ENCODE results near the gene GTF2H4. TPM values are rescaled to one million over a fixed set of nuclear protein-coding genes. Genes with fewer than 3 reads are reported as not detected.

Gene GTF2H4
- polyA plus RNA-seq, 1 donor, result 24.4 TPM

GRCh38 chr6:30957716-30958115, 49.7 kb downstream of the GTF2H4 start:
- Histone ChIP-seq H3K36me3 (ENCODE audit: control insufficient read depth, insufficient read depth, low read length) (no peaks in the 10 kb centered on the region), H3K4me3 (ENCODE audit: low read length) (no peak overlapping the region), H3K27ac (ENCODE audit: low read length) (no peak overlapping the region), H3K4me1 (ENCODE audit: control insufficient read depth, insufficient read depth, low read length) (peaks cover 11% of the 10 kb centered on the region), H3K9me3 (ENCODE audit: control insufficient read depth, low read depth, low read length) (no peaks in the 10 kb centered on the region), H3K27me3 (ENCODE audit: control insufficient read depth, insufficient read depth, low read length) (peaks cover 39% of the 10 kb centered on the region)
- 80% methylated on average over 1 of the region's 2 CpGs for WGBS (ENCODE audit: insufficient coverage, low lambda C conversion rate)
- no peak for DNase-seq

GRCh38 chr6:30960907-30961673, 53.1 kb downstream of the GTF2H4 start:
- no peak overlapping the region for H3K4me3 ChIP-seq (ENCODE audit: low read length)
- DNase-seq, result no peak
- H3K27ac ChIP-seq (ENCODE audit: low read length), result no peak overlapping the region
- H3K36me3 ChIP-seq (ENCODE audit: control insufficient read depth, insufficient read depth, low read length), result no peaks in the 10 kb centered on the region
- no peaks in the 10 kb centered on the region for H3K9me3 ChIP-seq (ENCODE audit: control insufficient read depth, low read depth, low read length)
- 89% methylated on average over 1 of the region's 9 CpGs for WGBS (ENCODE audit: insufficient coverage, low lambda C conversion rate)
- peaks cover 4% of the 10 kb centered on the region for H3K4me1 ChIP-seq (ENCODE audit: control insufficient read depth, insufficient read depth, low read length)
- peaks cover 31% of the 10 kb centered on the region for H3K27me3 ChIP-seq (ENCODE audit: control insufficient read depth, insufficient read depth, low read length)

DNA sequence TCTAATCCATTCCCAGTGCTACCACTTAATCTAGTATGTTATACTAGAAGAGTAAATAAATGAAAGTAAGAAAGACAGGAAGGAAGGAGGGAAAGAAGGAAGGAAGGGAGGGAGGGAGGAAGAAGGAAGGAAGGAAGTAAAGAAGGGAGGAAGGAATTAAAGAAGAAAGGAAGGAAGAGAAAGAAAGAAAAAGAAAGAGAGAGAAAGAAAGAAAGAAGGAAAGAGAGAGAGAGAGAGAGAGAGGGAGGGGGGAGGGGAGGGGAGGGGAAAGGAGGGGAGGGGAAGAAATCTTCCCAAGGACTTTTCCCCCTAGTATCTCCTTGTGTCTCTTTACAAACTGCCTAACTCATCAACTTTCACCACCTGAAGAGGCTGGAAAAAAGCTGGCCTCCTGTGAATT, 54.7 kb downstream of the GTF2H4 start:
- Histone ChIP-seq H3K36me3 (ENCODE audit: control insufficient read depth, insufficient read depth, low read length) (no peaks in the 10 kb centered on the region), H3K27ac (ENCODE audit: low read length) (no peak overlapping the region), H3K4me3 (ENCODE audit: low read length) (no peak overlapping the region), H3K9me3 (ENCODE audit: control insufficient read depth, low read depth, low read length) (no peaks in the 10 kb centered on the region), H3K4me1 (ENCODE audit: control insufficient read depth, insufficient read depth, low read length) (no peaks in the 10 kb centered on the region), H3K27me3 (ENCODE audit: control insufficient read depth, insufficient read depth, low read length) (peaks cover 25% of the 10 kb centered on the region)
- DNase-seq, result no peak

GRCh38 chr6:30963641-30964040, 55.6 kb downstream of the GTF2H4 start:
- Histone ChIP-seq H3K4me3 (ENCODE audit: low read length) (no peak overlapping the region), H3K4me1 (ENCODE audit: control insufficient read depth, insufficient read depth, low read length) (no peaks in the 10 kb centered on the region), H3K36me3 (ENCODE audit: control insufficient read depth, insufficient read depth, low read length) (no peaks in the 10 kb centered on the region), H3K27me3 (ENCODE audit: control insufficient read depth, insufficient read depth, low read length) (peaks cover 22% of the 10 kb centered on the region), H3K9me3 (ENCODE audit: control insufficient read depth, low read depth, low read length) (no peaks in the 10 kb centered on the region), H3K27ac (ENCODE audit: low read length) (no peak overlapping the region)
- WGBS (ENCODE audit: insufficient coverage, low lambda C conversion rate), result no CpG with 5 or more reads among the region's 6 CpGs
- no peak for DNase-seq

Other genes starting within 250 kb of the GTF2H4 start
- gene DHX16, start 235.2 kb upstream of the GTF2H4 start, polyA plus RNA-seq, result 48.5 TPM
- 23.0 TPM for gene PPP1R18, start 221.6 kb upstream of the GTF2H4 start, polyA plus RNA-seq
- 16.5 TPM for gene NRM, start 217.2 kb upstream of the GTF2H4 start, polyA plus RNA-seq
- gene MDC1, start 190.9 kb upstream of the GTF2H4 start, polyA plus RNA-seq, result 22.5 TPM
- 512 TPM for gene TUBB, start 187.9 kb upstream of the GTF2H4 start, polyA plus RNA-seq
- gene FLOT1, start 165.5 kb upstream of the GTF2H4 start, polyA plus RNA-seq, result 94.5 TPM
- 24.7 TPM for gene IER3, start 163.7 kb upstream of the GTF2H4 start, polyA plus RNA-seq
- 150 TPM for gene DDR1, start 23.7 kb upstream of the GTF2H4 start, polyA plus RNA-seq
- gene VARS2, start 6.0 kb downstream of the GTF2H4 start, polyA plus RNA-seq, result 43.5 TPM
- 0.70 TPM for gene SFTA2, start 24.0 kb downstream of the GTF2H4 start, polyA plus RNA-seq
- gene MUCL3, start 32.8 kb downstream of the GTF2H4 start, polyA plus RNA-seq, result 0.04 TPM
- not detected for gene MUC21, start 75.5 kb downstream of the GTF2H4 start, polyA plus RNA-seq
- not detected for gene MUC22, start 102.3 kb downstream of the GTF2H4 start, polyA plus RNA-seq
- gene C6orf15, start 204.4 kb downstream of the GTF2H4 start, polyA plus RNA-seq, result not detected
- gene PSORS1C1, start 206.6 kb downstream of the GTF2H4 start, polyA plus RNA-seq, result 0.33 TPM
- gene CDSN, start 212.2 kb downstream of the GTF2H4 start, polyA plus RNA-seq, result not detected
- gene PSORS1C2, start 230.9 kb downstream of the GTF2H4 start, polyA plus RNA-seq, result 0.04 TPM
- 17.4 TPM for gene CCHCR1, start 249.6 kb downstream of the GTF2H4 start, polyA plus RNA-seq

Data from large intestine (tissue), 3 donors.